ENCODE data around the gene CPA2. TPM values are rescaled to one million over a fixed set of nuclear protein-coding genes. Genes with fewer than 3 reads are reported as not detected.

The CPA2 gene
- not detected in 2 replicates for total RNA-seq

DNA sequence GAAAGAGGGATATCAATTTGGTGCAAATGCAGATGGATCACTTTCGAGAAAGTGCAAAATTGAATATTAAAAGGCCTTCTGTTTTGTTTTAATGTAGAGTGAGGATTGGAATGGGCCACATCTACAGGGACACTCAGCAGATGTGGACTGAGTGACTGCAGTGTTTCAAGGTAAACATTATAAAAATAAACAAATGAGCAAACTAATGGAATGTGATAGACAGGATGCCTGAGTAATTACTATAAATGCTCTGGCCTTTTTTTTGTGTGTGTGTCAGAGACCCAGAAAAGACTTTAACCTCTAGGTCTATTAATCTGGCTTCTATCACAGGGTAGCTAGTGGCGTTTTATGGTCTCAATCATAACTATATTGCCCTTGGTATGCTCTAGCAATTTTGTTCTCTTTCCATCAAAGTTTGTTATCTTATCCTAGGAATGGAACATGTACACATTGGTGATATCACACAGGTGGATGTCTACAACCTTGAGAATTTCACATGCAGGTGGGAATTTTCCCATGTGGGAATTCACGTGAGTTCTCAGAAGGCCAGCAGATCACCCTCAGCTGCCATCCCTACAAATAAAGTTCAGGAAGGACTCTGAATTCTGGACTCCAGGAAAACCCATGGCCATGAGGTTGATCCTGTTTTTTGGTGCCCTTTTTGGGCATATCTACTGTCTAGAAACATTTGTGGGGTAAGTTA, at the start of gene CPA2:
Gene CPA2 (plus strand): TSS at position 606 of the 703 bp plus-strand sequence. CDS start 19 bp downstream, at position 625.

GRCh38 chr7:130292682-130293257, 26.1 kb downstream of the CPA2 start, which contains the start of gene CPA4:
TSS of gene CPA4 (plus strand) at chr7:130293161. CDS start at chr7:130293181, 20 bp downstream.

Other genes with a start within 250 kb of the CPA2 start
- gene ZC3HC1, start 215.5 kb upstream of the CPA2 start, total RNA-seq = 10.4 and 13.5 TPM in 2 replicates
- gene KLHDC10, start 196.3 kb upstream of the CPA2 start, total RNA-seq = 13.8 and 15.8 TPM in 2 replicates
- 7.5 and 11.2 TPM in 2 replicates for gene TMEM209, start 61.5 kb upstream of the CPA2 start, total RNA-seq
- gene SSMEM1, start 59.0 kb upstream of the CPA2 start, total RNA-seq = not detected in 2 replicates
- gene CPA4, start 26.3 kb downstream of the CPA2 start, total RNA-seq = 18.0 and 49.9 TPM in 2 replicates
- gene CPA5, start 78.0 kb downstream of the CPA2 start, total RNA-seq = 0.12 TPM in 1 of 2 replicates, not detected in the other
- 0.70 and 0.94 TPM in 2 replicates for gene CPA1, start 113.6 kb downstream of the CPA2 start, total RNA-seq
- 7.2 and 16.8 TPM in 2 replicates for gene CEP41, start 174.2 kb downstream of the CPA2 start, total RNA-seq
- 390 and 450 TPM in 2 replicates for gene MEST, start 225.2 kb downstream of the CPA2 start, total RNA-seq

Data from pericardium fibroblast (primary cell).